ENCODE results near the gene GADL1.

The GADL1 gene

GRCh38 chr3:30811151-30811795 is 83.2 kb downstream of the GADL1 start:
- DNase-seq (ENCODE audit: low read depth): no peak

- no peak for DNase-seq (ENCODE audit: low read depth)
These were observed 83.8 kb downstream of the GADL1 start for GRCh38 chr3:30810625-30811024.

- DNase-seq (ENCODE audit: low read depth): no peak
These were observed 88.8 kb downstream of the GADL1 start for GRCh38 chr3:30805695-30806094.

- DNase-seq (ENCODE audit: low read depth): no peak
These were observed 89.5 kb downstream of the GADL1 start for GRCh38 chr3:30804984-30805383.

GRCh38 chr3:30795176-30795575 is 99.3 kb downstream of the GADL1 start:
- DNase-seq (ENCODE audit: low read depth): no peak

GRCh38 chr3:30793740-30794139 is 100.7 kb downstream of the GADL1 start:
- DNase-seq (ENCODE audit: low read depth): no peak

GRCh38 chr3:30790150-30790549 is 104.3 kb downstream of the GADL1 start:
- no peak for DNase-seq (ENCODE audit: low read depth)

- no peak for DNase-seq (ENCODE audit: low read depth)
These were observed 108.1 kb downstream of the GADL1 start for GRCh38 chr3:30786365-30786764.

- no peak for DNase-seq (ENCODE audit: low read depth)
These were observed 114.7 kb downstream of the GADL1 start for GRCh38 chr3:30779686-30780287.

- no peak for DNase-seq (ENCODE audit: low read depth)
These were observed 115.5 kb downstream of the GADL1 start for GRCh38 chr3:30778933-30779332.

GRCh38 chr3:30777426-30778113 is 116.9 kb downstream of the GADL1 start:
- no peak for DNase-seq (ENCODE audit: low read depth)

GRCh38 chr3:30776186-30776815 is 118.2 kb downstream of the GADL1 start:
- DNase-seq (ENCODE audit: low read depth): no peak

GRCh38 chr3:30775040-30775439 is 119.4 kb downstream of the GADL1 start:
- no peak for DNase-seq (ENCODE audit: low read depth)

- no peak for DNase-seq (ENCODE audit: low read depth)
These were observed 120.4 kb downstream of the GADL1 start for GRCh38 chr3:30774062-30774461.

GRCh38 chr3:30770387-30770786 is 124.1 kb downstream of the GADL1 start:
- DNase-seq (ENCODE audit: low read depth): peak; percentile 78

GRCh38 chr3:30768703-30769550 is 125.5 kb downstream of the GADL1 start:
- no peak for DNase-seq (ENCODE audit: low read depth)

- DNase-seq (ENCODE audit: low read depth): no peak
These were observed 126.4 kb downstream of the GADL1 start for GRCh38 chr3:30768046-30768445.

- DNase-seq (ENCODE audit: low read depth): no peak
These were observed 127.9 kb downstream of the GADL1 start for GRCh38 chr3:30766522-30766921.

- no peak for DNase-seq (ENCODE audit: low read depth)
These were observed 129.6 kb downstream of the GADL1 start for GRCh38 chr3:30764891-30765290.

GRCh38 chr3:30764281-30764680 is 130.2 kb downstream of the GADL1 start:
- no peak for DNase-seq (ENCODE audit: low read depth)

GRCh38 chr3:30761374-30761773 is 133.1 kb downstream of the GADL1 start:
- DNase-seq (ENCODE audit: low read depth): no peak

GRCh38 chr3:30760737-30761136 is 133.7 kb downstream of the GADL1 start:
- no peak for DNase-seq (ENCODE audit: low read depth)
